GOT3 (cell line): ENCODE measurements around the gene CCNA2.

ENCODE experiments used
- DNase-seq: peaks from one replicate; lab custom pipeline; 2025; ENCODE audit warnings: mixed read lengths; lab: John Stamatoyannopoulos, UW

The CCNA2 gene

GRCh38 chr4:121776610-121777401 lies 46.9 kb downstream of the CCNA2 start:
- DNase-seq, result no peak

GRCh38 chr4:121773883-121774282 lies 49.8 kb downstream of the CCNA2 start:
- no peak for DNase-seq

- DNase-seq, result no peak
These were observed 51.8 kb downstream of the CCNA2 start for GRCh38 chr4:121771869-121772268.

- no peak for DNase-seq
These were observed 54.3 kb downstream of the CCNA2 start for GRCh38 chr4:121769341-121769740.

GRCh38 chr4:121767166-121767565 lies 56.5 kb downstream of the CCNA2 start:
- no peak for DNase-seq
